HT1080 (cell line): ENCODE measurements around the gene CPD. TPM values are rescaled to one million over a fixed set of nuclear protein-coding genes. Genes with fewer than 3 reads are reported as not detected.
A peak's percentile ranks its signal among the peaks of the same experiment; 100 is the strongest.
"Not testable (repeated sequence)": the region's sequence is repeated elsewhere in the genome, so short reads cannot be mapped to it uniquely, and the experiment has no call there.

ENCODE experiments used
- DNase-seq: peaks from one replicate; pipeline ENCODE4 v3.0.0-alpha.2; 2015; ENCODE audit warnings: low read depth
- total RNA-seq: library from RNA; depleted of rRNA; stranded (reverse); fragments of >200 nt; shearing (Covaris generic); gene quantifications from 2 replicates; pipeline ENCODE4 v1.2.3, GENCODE V29; 2014

The CPD gene
- total RNA-seq, 1 experiment from 2014 or later, result 55.9 TPM

- no peak for DNase-seq
Measured at GRCh38 chr17:30382345-30382744, 3.6 kb downstream of the CPD start.

- DNase-seq, result no peak
Measured at GRCh38 chr17:30388321-30389179, 9.8 kb downstream of the CPD start.

DNA sequence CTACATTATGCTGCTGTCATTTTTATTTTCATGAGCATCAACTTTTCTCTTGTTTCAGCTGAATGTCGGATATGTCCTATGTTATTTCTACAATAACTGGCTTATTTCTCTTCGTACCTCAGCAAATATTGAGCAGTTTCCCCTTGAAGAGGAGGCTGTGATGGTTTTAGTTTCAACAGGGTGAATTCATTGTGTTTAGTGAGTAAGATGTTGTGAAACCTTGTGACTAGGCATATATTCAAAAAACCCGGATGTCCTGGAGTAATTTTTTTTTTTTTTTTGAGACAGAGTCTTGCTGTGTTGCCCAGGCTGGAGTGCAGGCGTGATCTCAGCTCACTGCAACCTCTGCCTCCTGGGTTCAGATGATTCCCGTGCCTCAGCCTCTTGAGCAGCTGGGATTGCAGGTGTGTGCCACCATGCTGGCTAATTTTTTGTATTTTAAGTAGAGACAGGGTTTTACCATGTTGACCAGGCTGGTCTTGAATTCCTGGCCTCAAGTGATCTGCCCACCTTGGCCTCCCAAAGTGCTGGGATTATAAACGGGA, 11.1 kb downstream of the CPD start:
- DNase-seq, result no peak

- DNase-seq, result no peak
Measured at GRCh38 chr17:30391534-30391933, 12.8 kb downstream of the CPD start.

GRCh38 chr17:30393491-30393890, 14.8 kb downstream of the CPD start:
- DNase-seq, result no peak

GRCh38 chr17:30393911-30394867, 15.5 kb downstream of the CPD start:
- DNase-seq, result no peak

DNA sequence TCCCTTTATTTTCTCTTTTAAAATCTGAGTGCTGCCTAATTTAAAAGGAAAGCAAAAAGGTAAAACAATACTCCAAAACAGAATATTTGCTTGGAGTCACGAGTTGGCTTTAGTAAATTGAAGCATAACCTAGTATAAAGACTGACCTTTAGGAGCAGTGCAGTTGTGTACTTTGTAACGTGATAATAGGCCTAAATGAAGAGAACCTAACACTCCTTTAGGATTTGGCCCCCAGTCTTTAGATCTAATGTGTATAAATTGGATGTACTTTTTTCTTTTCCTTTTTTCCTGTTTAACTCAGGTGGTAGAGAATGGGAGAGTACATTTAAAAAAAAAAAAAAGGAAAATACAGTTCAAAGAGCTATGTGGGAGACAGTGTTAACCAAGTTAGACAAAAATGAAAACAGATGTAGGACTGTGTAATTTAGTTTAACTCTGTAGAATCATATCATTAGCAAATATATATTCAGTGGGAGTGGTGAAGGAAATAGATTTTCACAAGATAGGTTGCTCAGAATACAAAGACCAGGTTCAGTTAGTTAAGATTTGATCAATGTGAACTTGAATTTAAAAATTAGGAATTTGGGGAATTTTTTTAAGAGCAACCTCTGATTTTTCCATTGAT, 16.8 kb downstream of the CPD start:
- no peak for DNase-seq

DNA sequence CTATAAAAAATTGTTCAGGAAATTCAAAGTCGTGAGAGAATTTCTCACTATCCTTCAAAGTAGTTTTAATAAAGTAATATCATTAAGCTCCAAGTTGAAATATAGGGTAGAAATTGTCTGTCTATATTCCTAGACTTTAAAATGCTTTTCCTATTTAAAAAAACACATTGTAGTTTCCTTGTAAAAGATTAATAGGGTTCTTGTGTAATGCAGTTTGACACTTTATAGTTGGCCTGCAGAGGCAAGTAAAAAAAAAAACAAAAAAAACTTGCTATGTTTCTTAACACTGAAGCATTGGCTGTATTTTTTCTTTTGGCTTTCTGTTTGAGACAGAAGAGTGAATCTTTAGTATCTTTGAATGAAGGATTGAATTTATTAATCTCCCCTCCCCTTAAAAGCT, 17.4 kb downstream of the CPD start:
- no peak for DNase-seq

- DNase-seq, result no peak
Measured at GRCh38 chr17:30396612-30397011, 17.9 kb downstream of the CPD start.

DNA sequence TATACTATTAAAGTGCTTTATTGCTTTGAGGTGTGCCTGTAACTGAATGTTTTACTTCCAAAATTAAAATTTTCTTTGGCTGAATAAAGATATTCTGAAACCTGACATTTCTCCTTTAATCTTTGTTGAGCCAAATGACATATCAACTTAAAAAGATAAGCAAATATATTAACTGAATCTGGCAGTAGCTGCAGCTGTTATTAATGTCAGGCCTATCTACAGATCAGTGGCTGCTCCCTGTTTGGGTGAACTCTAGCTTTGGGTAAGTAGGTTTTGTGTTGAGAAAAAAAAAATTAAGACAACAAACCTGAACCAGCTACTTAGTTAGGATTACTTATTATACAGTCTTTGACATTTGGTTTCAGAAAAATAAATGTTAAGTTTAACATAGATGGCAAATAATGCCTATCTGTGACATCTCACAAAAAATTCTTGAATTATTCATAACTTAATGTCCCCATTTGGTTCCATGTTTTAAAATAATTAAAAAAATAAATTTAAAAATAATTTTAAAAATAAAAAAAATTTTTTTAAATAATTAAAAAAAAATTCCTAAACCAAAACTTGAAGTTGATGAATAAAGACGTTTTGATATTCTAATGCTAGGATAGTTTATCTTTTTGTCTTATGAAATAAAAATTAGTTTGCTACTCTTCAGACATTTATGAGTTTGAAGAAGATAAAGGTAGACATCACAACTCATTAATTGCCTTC, 19.8 kb downstream of the CPD start:
- DNase-seq, result no peak

GRCh38 chr17:30401097-30401496, 22.4 kb downstream of the CPD start:
- no peak for DNase-seq

GRCh38 chr17:30405161-30405560, 26.4 kb downstream of the CPD start:
- DNase-seq, result no peak

DNA sequence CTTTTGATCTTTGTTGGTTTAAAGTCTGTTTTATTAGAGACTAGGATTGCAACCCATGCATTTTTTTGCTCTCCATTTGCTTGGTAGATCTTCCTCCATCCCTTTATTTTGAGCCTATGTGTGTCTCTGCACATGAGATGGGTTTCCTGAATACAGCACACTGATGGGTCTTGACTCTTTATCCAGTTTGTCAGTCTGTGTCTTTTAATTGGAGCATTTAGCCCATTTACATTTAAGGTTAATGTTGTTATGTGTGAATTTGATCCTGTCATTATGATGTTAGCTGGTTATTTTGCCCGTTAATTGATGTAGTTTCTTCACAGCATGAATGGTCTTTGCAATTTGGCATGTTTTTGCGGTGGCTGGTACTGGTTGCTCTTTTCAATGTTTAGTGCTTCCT, 31.9 kb downstream of the CPD start:
- not testable (repeated sequence) for DNase-seq

DNA sequence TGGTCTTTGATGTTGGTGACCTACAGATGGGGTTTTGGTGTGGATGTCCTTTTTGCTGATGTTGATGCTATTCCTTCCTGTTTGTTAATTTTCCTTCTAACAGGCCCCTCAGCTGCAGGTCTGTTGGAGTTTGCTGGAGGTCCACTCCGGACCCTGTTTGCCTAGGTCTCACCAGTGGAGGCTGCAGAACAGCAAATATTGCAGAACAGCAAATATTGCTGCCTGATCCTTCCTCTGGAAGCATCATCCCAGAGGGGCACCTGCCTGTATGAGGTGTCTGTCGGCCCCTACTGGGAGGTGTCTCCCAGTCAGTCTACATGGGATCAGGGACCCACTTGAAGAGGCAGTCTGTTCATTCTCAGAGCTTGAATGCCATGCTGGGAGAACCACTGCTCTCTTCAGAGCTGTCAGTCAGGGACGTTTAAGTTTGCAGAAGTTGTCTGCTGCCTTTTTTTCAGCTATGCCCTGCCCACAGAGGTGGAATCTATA, 33.3 kb downstream of the CPD start:
- DNase-seq, result not testable (repeated sequence)

GRCh38 chr17:30413109-30413508, 34.4 kb downstream of the CPD start:
- peak; percentile 77 for DNase-seq

DNA sequence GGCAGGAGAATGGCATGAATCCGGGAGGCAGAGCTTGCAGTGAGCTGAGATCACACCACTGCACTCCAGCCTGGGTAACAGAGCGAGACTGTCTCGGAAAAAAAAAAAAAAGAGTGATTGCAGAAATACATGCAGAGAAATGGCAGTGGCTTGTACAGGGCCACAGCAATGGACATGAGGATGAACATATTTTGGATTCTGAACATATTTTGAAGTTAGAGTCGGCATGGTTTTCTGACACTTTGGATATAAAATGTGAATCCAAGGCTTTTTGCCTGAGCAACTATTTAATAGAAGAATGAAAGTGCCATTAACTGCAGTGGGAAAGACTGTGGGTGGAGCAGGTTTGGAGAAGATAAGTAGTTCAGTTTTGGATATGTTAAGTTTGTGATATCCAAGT, 35.8 kb downstream of the CPD start:
- no peak for DNase-seq

DNA sequence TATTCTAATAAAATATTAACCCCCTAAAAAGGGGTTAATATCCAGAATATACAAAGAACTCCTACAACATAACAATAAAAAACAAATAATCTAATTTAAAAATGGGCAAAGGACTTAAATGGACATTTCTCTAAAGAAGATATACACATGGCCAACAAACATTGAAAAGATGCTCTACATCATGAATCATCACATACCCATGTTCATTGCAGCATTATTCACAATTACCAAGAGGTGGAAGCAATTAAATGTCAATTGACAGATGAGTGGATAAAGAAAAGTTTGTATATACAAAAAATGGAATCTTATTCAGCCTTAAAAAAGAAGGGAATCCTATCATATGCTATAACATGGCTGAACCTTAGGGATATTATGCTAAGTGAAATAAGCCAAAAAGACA, 36.8 kb downstream of the CPD start:
- no peak for DNase-seq

- not testable (repeated sequence) for DNase-seq
Measured at GRCh38 chr17:30418070-30418469, 39.3 kb downstream of the CPD start.

- no peak for DNase-seq
Measured at GRCh38 chr17:30421592-30421991, 42.9 kb downstream of the CPD start.

DNA sequence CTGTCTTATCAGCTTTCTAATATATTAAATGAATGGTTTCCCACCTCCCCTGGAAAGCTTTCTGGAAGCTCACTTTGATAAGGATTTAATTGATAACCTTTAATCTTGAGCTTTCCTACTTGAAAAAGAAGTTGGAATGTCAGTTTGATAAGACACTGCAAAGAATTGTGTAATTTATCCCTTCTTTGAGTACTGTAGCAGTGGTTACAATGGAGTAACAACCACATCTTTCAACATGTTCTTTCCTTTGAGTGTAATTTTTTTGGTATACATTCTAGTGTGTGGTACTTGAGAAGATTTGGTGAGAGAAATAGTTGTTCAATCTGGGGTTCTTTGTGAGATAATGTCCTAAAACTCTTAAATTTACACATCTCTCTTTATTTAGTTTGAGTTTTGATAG, 43.4 kb downstream of the CPD start:
- DNase-seq, result no peak

DNA sequence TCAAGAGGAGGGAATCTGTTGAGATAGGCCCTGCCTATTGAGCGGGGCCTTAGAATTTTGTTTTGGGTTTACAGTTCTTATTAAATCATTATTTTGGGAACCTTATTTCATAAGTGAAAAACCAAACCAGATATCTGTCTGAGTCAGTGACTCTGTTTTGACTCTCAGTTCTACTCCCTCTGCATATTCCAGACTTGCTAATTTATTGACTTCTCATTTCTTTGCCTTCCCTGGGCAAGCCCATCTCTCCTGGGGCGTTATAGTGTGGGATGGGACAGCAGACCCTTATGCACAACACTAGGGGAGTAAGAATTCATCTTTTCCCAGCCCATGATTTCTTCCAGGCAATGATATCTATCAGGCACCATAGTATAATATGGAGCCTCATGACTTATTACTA, 45.7 kb downstream of the CPD start:
- no peak for DNase-seq
